Fibroblast of villous mesenchyme (primary cell): ENCODE results near the gene SPSB1. TPM values are rescaled to one million over a fixed set of nuclear protein-coding genes. Genes with fewer than 3 reads are reported as not detected.

Source experiments
- DNase-seq: peaks from one replicate; pipeline ENCODE4 v3.0.0-alpha.2; 2010; ENCODE audit warnings: low read depth
- H3K4me3 ChIP-seq: 2 replicates; pipeline ENCODE4 v1.5.1; 2011; ENCODE audit warnings: low read depth, mild to moderate bottlenecking, low read length
- total RNA-seq: library from RNA; depleted of rRNA; stranded (reverse); fragments of >200 nt; gene quantifications from 2 replicates; pipeline ENCODE4 v1.2.3, GENCODE V29; 2012
- TF ChIP-seq, protein P1 (sequence below): IDR thresholded peaks from 2 replicates; pipeline ENCODE4 v1.5.1; 2012; ENCODE audit warnings: low read depth, mild to moderate bottlenecking, low read length; ENCODE audit not compliant: insufficient read depth

The SPSB1 gene
- total RNA-seq, 1 donor = 20.7 TPM

DNA sequence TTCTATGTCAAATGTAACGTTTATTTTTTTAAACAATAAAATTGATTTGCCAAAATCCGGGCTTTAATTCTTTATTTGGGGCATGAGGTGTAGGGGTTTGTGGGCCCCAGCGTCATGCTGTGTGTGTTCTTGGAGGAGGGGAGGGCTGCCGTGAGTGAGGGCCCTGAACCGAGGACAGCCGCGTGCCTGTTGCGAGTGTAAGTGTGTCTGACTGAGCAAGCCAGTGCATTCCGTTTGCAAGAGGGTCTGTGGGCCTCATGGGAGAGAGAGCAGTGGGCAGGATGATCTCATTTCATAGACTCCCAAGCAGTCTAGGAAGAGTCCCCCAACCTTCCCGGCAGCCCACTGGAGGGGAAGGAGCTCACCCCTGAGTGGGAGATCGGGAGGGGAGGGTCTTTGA lies 21.4 kb upstream of the SPSB1 start:
- no peak for DNase-seq
- H3K4me3 ChIP-seq = no peak overlapping the region
- TF ChIP-seq, protein P1, sequence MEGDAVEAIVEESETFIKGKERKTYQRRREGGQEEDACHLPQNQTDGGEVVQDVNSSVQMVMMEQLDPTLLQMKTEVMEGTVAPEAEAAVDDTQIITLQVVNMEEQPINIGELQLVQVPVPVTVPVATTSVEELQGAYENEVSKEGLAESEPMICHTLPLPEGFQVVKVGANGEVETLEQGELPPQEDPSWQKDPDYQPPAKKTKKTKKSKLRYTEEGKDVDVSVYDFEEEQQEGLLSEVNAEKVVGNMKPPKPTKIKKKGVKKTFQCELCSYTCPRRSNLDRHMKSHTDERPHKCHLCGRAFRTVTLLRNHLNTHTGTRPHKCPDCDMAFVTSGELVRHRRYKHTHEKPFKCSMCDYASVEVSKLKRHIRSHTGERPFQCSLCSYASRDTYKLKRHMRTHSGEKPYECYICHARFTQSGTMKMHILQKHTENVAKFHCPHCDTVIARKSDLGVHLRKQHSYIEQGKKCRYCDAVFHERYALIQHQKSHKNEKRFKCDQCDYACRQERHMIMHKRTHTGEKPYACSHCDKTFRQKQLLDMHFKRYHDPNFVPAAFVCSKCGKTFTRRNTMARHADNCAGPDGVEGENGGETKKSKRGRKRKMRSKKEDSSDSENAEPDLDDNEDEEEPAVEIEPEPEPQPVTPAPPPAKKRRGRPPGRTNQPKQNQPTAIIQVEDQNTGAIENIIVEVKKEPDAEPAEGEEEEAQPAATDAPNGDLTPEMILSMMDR = no peak

DNA sequence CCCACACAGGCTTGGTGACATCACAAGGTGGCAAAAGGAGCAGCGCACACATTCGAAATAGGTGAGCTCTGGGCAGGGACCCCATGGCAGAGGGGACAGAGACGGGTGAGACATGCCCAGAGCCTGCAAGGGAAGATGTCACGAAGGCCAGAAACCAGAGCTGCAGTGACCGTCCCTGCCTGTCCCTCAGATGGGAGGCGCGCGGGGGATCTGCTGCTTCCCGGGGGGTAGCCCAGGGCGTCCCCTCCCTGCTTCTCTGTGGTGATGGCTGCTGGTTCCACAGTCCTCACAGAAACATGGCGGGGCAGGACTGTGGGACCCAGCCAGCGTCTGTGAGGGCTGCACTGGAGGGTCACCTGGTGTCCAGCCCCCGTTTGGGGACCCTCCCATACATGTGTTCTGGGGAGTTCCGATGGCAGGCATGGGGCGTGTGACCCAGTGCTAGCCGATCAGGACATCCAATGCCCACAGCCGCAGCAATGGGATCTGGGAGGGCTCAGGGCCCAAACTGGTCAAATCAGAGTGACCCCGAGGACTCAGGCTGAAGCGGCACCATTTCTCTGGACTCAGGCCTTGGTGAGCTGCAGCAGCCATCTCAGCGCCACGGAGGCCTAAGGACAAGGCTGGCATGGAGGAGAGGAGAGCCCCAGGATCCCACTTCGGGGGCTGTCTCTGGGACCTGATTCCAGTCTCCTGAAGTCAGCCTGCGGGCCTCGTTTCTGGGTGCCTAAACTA lies 20.7 kb upstream of the SPSB1 start:
- DNase-seq = no peak
- no peak overlapping the region for H3K4me3 ChIP-seq
- TF ChIP-seq, protein P1 = no peak

DNA sequence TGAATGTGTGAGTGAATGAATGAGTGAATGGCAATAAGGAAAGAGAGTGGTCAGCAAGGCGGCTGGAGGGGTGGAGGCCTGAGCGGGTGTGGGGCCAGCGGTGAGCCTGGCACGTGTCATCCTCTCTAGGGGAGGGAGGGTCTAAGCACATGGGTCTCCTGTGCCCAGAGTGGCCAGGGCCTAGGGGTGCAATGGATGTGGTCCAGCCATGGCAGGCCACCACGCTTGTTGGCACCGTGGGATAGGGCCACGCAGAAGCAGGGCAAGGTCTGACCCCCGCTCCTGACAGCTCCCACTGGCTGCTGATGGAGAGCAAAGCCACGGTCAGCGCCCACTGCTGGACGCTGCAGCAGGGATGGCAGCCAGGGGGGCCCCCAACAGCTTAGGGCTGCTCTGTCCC lies 19.5 kb upstream of the SPSB1 start:
- TF ChIP-seq, protein P1 = no peak
- DNase-seq = no peak
- H3K4me3 ChIP-seq = no peak overlapping the region

DNA sequence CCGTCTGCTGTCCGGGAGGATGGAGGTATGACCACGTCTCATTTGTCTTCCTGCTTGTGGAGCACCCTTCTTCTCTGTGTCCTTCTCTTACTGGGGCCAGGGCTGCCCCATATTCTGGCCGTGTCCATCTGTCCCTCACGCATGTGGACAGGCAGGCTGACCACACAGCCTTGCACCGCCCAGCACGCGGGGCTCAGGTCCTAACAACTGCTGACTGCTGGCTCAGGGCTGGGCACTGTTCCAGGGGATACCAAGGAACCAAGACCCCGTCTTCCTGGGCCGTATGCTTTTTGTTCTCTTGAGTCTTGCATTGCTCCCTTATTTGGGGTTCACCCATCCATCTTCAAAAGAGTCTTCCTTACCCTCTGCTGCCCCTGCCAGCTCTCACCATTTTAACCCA lies 17.5 kb upstream of the SPSB1 start:
- peak; percentile 47 for DNase-seq
- TF ChIP-seq, protein P1 = no peak

GRCh38 chr1:9275567-9276034 lies 17.1 kb upstream of the SPSB1 start:
- DNase-seq = peak; percentile 91
- TF ChIP-seq, protein P1 = no peak
- no peak overlapping the region for H3K4me3 ChIP-seq

More for the DNA sequence above, 17.5 kb upstream of the SPSB1 start:
- H3K4me3 ChIP-seq = no peak overlapping the region

GRCh38 chr1:9278116-9278515 lies 14.6 kb upstream of the SPSB1 start:
- TF ChIP-seq, protein P1 = no peak
- DNase-seq = no peak
- no peak overlapping the region for H3K4me3 ChIP-seq
